Smooth muscle cell (in vitro differentiated cells): Measurements from ENCODE around the gene KIF26B. TPM values are rescaled to one million over a fixed set of nuclear protein-coding genes. Genes with fewer than 3 reads are reported as not detected.

Experiments
- DNase-seq: peaks from one replicate; lab custom pipeline; 2025; ENCODE audit not compliant: unreplicated experiment; lab: John Stamatoyannopoulos, UW
- H2AFZ ChIP-seq: fragments of 200-600 bp; sonication (generic); 2 replicates; pipeline ENCODE4 v1.6.0; 2016; ENCODE audit warnings: antibody characterized with exemption, low read depth, mild to moderate bottlenecking
- H3F3A ChIP-seq: fragments of 200-600 bp; sonication (generic); 2 replicates; pipeline ENCODE4 v1.6.0; 2017; ENCODE audit warnings: antibody characterized with exemption, low read depth
- H3K27ac ChIP-seq: fragments of 200-600 bp; sonication (generic); 2 replicates; pipeline ENCODE4 v1.5.1; 2016; ENCODE audit warnings: low read depth, mild to moderate bottlenecking
- H3K27me3 ChIP-seq: fragments of 200-600 bp; sonication (generic); 2 replicates; pipeline ENCODE4 v1.6.1; 2016; ENCODE audit warnings: low read depth, mild to moderate bottlenecking
- H3K36me3 ChIP-seq: fragments of 200-600 bp; sonication (generic); 2 replicates; pipeline ENCODE4 v1.5.1; 2016; ENCODE audit warnings: low read depth
- H3K4me1 ChIP-seq: fragments of 200-600 bp; sonication (generic); 2 replicates; pipeline ENCODE4 v1.5.1; 2016; ENCODE audit warnings: low read depth
- H3K4me2 ChIP-seq: fragments of 200-600 bp; sonication (generic); 2 replicates; pipeline ENCODE4 v1.6.0; 2016; ENCODE audit warnings: mild to moderate bottlenecking
- H3K4me3 ChIP-seq: fragments of 200-600 bp; sonication (generic); 2 replicates; pipeline ENCODE4 v1.5.1; 2016; ENCODE audit warnings: mild to moderate bottlenecking
- H3K79me2 ChIP-seq: fragments of 200-600 bp; sonication (generic); 2 replicates; pipeline ENCODE4 v1.6.0; 2016; ENCODE audit warnings: low read depth, mild to moderate bottlenecking
- H3K9ac ChIP-seq: fragments of 200-600 bp; sonication (generic); 2 replicates; pipeline ENCODE4 v1.6.0; 2016; ENCODE audit warnings: low read depth
- H3K9me3 ChIP-seq: fragments of 200-600 bp; sonication (generic); replicated peaks from 2 replicates; pipeline ENCODE4 v1.5.1; 2016; ENCODE audit warnings: low read depth
- H4K20me1 ChIP-seq: fragments of 200-600 bp; sonication (generic); 2 replicates; pipeline ENCODE4 v1.6.0; 2016; ENCODE audit warnings: low read depth
- CTCF ChIP-seq: fragments of 200-600 bp; sonication (generic); IDR thresholded peaks from 2 replicates; pipeline ENCODE4 v1.5.1; 2017; ENCODE audit warnings: borderline replicate concordance, mild to moderate bottlenecking, antibody characterized with exemption; ENCODE audit not compliant: insufficient read depth, poor library complexity, severe bottlenecking
- WGBS: methylation state at CpG from one replicate; pipeline ENCODE4 v1.1.7; 2016; ENCODE audit warnings: low lambda C conversion rate; 5-methylcytosine and 5-hydroxymethylcytosine counted together
- polyA plus RNA-seq: library from polyadenylated mRNA; unstranded; fragments of >200 nt; fragmentation: Nextera tagmentation; extraction: Ambion mirVana; gene quantifications from 2 replicates; pipeline ENCODE4 v1.2.1, GENCODE V29; 2016
- total RNA-seq: library from RNA; depleted of rRNA; stranded (reverse); fragments of >200 nt; gene quantifications from 2 replicates; pipeline ENCODE4 v1.2.3, GENCODE V29; 2014

The KIF26B gene
- total and polyA plus RNA-seq, 2 experiments from 2014 or later: 24.9 to 43.3 TPM

- 57% methylated on average over 9 of the region's 9 CpGs for WGBS
- Histone ChIP-seq H3K9me3 (no peaks in the 10 kb centered on the region), H3K79me2 (peaks cover 80% of the 10 kb centered on the region), H3K4me3 (no peak overlapping the region), H3K9ac (no peak overlapping the region), H4K20me1 (peaks cover 98% of the 10 kb centered on the region), H2AFZ (no peak overlapping the region), H3K27me3 (no peaks in the 10 kb centered on the region), H3F3A (peaks cover 12% of the 10 kb centered on the region), H3K4me2 (no peak overlapping the region), H3K27ac (no peak overlapping the region), H3K4me1 (peaks cover 21% of the 10 kb centered on the region), H3K36me3 (no peaks in the 10 kb centered on the region)
- no peak for TF ChIP-seq CTCF
- no peak for DNase-seq
Measured at GRCh38 chr1:245195398-245195797, 40.6 kb downstream of the KIF26B start.

GRCh38 chr1:245197121-245197520 is 42.3 kb downstream of the KIF26B start:
- no peak for DNase-seq
- Histone ChIP-seq H3K9me3 (no peaks in the 10 kb centered on the region), H3K9ac (no peak overlapping the region), H3K27ac (peak overlapping the region; percentile 13), H3F3A (peaks cover 19% of the 10 kb centered on the region), H3K4me1 (peaks cover 34% of the 10 kb centered on the region), H3K79me2 (peaks cover 79% of the 10 kb centered on the region), H3K36me3 (no peaks in the 10 kb centered on the region), H3K27me3 (no peaks in the 10 kb centered on the region), H3K4me3 (no peak overlapping the region), H4K20me1 (peaks cover 98% of the 10 kb centered on the region), H3K4me2 (peak overlapping the region; percentile 72), H2AFZ (no peak overlapping the region)
- TF ChIP-seq CTCF: no peak
- 68% methylated on average over 3 of the region's 3 CpGs for WGBS

GRCh38 chr1:245197911-245198379 is 43.2 kb downstream of the KIF26B start:
- Histone ChIP-seq H3K4me2 (peak overlapping the region; percentile 72), H3F3A (peaks cover 19% of the 10 kb centered on the region), H3K27ac (peak overlapping the region; percentile 13), H2AFZ (no peak overlapping the region), H3K36me3 (no peaks in the 10 kb centered on the region), H3K4me3 (peak overlapping the region; percentile 23), H3K79me2 (peaks cover 70% of the 10 kb centered on the region), H3K27me3 (no peaks in the 10 kb centered on the region), H4K20me1 (peaks cover 96% of the 10 kb centered on the region), H3K9ac (no peak overlapping the region), H3K9me3 (no peaks in the 10 kb centered on the region), H3K4me1 (peaks cover 34% of the 10 kb centered on the region)
- no peak for DNase-seq
- TF ChIP-seq CTCF: no peak
- 0% methylated on average over 1 of the region's 1 CpG for WGBS
